Measurements from ENCODE around the gene ATP6V1G3.

- TF ChIP-seq CTCF (conservative IDR thresholded peaks at IDR 0.05; ENCODE audit: low read depth, low read length): no peak
- TF ChIP-seq POLR2A (IDR thresholded peaks at IDR 0.05; ENCODE audit: low read depth, low read length): no peak
- no peak for TF ChIP-seq BHLHE40 (IDR thresholded peaks at IDR 0.05; ENCODE audit: low read depth, low read length)
- TF ChIP-seq RFX5 (IDR thresholded peaks at IDR 0.05; ENCODE audit: low read depth, low read length): no peak
- no peak for TF ChIP-seq RAD21 (IDR thresholded peaks at IDR 0.05; ENCODE audit: low read length)
- TF ChIP-seq USF2 (IDR thresholded peaks at IDR 0.05; ENCODE audit: low read depth, low read length): no peak
- no peak for TF ChIP-seq SMC3 (IDR thresholded peaks at IDR 0.05; ENCODE audit: low read depth, low read length)
- TF ChIP-seq CHD1 (IDR thresholded peaks at IDR 0.05; ENCODE audit: low read depth, low read length): no peak
- TF ChIP-seq MAZ (IDR thresholded peaks at IDR 0.05; ENCODE audit: borderline replicate concordance, low read depth, low read length): no peak
- TF ChIP-seq CEBPB (IDR thresholded peaks at IDR 0.05; ENCODE audit: low read depth, low read length): no peak
Observed at GRCh38 chr1:198520524-198521254, 19.8 kb downstream of the ATP6V1G3 start.

Data from IMR-90 (cell line).